Thyroid gland (tissue), 4 donors: ENCODE measurements around the gene TRIM36.

Source experiments
- POLR2A ChIP-seq, 2 donors: fragments of 450-650 bp; IDR thresholded peaks; one replicate each; pipeline ENCODE4 v1.6.1; 2017; ENCODE audit warnings: antibody characterized with exemption in 2 of 2, mild to moderate bottlenecking in 2 of 2, moderate library complexity in 1 of 2
- TF ChIP-seq, protein P1 (sequence below), 6 experiments: fragments of 200-600 bp in 3 of 6; fragments of 450-650 bp in 3 of 6; sonication (generic) in 3 of 6; IDR thresholded peaks; one replicate each; pipeline ENCODE4 v1.5.1; 2016 to 2019; ENCODE audit warnings: antibody characterized with exemption in 6 of 6, mild to moderate bottlenecking in 2 of 6, inconsistent platforms in 1 of 6, moderate library complexity in 1 of 6

DNA sequence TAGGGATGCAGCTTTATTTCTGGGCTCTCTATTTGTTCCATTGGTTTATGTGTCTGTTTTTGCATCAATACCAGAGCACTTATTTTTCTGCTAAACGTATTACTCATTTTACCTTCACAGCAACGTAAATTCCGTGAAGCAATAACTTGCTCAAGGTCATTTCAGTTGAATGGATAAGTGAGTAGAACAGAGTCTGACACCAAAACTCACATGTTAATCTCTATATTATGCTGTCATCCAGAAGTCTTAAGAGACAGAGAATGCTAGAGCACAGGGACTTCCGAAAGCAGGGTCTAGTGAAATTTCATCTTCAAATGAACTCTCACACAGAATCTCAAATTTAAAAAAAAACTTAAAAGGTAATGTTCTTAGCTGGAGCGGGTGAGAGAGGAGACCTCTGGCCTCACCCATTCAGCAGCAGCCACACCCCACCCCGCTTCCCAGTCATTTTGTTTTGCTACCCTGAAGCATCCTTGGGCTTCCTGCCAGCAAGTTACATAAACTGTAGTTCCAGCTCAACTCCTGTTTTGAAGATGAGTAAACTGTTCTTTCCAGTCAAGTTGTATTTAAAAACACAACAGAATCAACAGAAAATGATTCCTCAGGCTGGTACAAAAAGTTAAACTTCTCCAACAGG lies 69.3 kb downstream of the TRIM36 start:
- TF ChIP-seq POLR2A (IDR thresholded peaks at IDR 0.05): no peak
- TF ChIP-seq, protein P1, sequence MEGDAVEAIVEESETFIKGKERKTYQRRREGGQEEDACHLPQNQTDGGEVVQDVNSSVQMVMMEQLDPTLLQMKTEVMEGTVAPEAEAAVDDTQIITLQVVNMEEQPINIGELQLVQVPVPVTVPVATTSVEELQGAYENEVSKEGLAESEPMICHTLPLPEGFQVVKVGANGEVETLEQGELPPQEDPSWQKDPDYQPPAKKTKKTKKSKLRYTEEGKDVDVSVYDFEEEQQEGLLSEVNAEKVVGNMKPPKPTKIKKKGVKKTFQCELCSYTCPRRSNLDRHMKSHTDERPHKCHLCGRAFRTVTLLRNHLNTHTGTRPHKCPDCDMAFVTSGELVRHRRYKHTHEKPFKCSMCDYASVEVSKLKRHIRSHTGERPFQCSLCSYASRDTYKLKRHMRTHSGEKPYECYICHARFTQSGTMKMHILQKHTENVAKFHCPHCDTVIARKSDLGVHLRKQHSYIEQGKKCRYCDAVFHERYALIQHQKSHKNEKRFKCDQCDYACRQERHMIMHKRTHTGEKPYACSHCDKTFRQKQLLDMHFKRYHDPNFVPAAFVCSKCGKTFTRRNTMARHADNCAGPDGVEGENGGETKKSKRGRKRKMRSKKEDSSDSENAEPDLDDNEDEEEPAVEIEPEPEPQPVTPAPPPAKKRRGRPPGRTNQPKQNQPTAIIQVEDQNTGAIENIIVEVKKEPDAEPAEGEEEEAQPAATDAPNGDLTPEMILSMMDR (IDR thresholded peaks at IDR 0.05): no peak
